Loucy (cell line): Measurements from ENCODE around the gene SMIM27.

ENCODE experiments used
- CTCF ChIP-seq: fragments of 200-600 bp; sonication (generic); conservative IDR thresholded peaks from 2 replicates; pipeline ENCODE4 v1.5.1; 2014; ENCODE audit warnings: mild to moderate bottlenecking, antibody characterized with exemption, low read length
- EZH2phosphoT487 ChIP-seq: fragments of 200-600 bp; IDR thresholded peaks from 2 replicates; pipeline ENCODE4 v1.6.1; 2018; ENCODE audit warnings: antibody characterized with exemption, mild to moderate bottlenecking, moderate library complexity, borderline replicate concordance

- TF ChIP-seq CTCF (no peak), EZH2phosphoT487 (no peak)
Observed at GRCh38 chr9:32503008-32503407, 49.1 kb upstream of the SMIM27 start.
